Neuron (in vitro differentiated cells): ENCODE measurements around the gene BTG4.

Source experiments
- H2AFZ ChIP-seq: one replicate; pipeline ENCODE4 v1.6.1; 2013; ENCODE audit warnings: low read depth, mild to moderate bottlenecking, inconsistent platforms, low read length, moderate library complexity
- H3K27me3 ChIP-seq: one replicate; pipeline ENCODE4 v1.6.1; 2013; ENCODE audit warnings: low read length; ENCODE audit not compliant: insufficient read depth
- H3K36me3 ChIP-seq: one replicate; pipeline ENCODE4 v1.6.1; 2013; ENCODE audit warnings: low read length; ENCODE audit not compliant: insufficient read depth
- H3K4me1 ChIP-seq: one replicate; pipeline ENCODE4 v1.6.1; 2013; ENCODE audit warnings: low read length; ENCODE audit not compliant: insufficient read depth
- H3K4me3 ChIP-seq: 2 replicates; pipeline ENCODE4 v1.5.1; 2013; ENCODE audit warnings: mild to moderate bottlenecking, low read length, moderate library complexity
- H3K9me3 ChIP-seq: one replicate; pipeline ENCODE4 v1.6.1; 2013; ENCODE audit warnings: low read length

BTG4 gene

GRCh38 chr11:111465400-111465799, 46.8 kb downstream of the BTG4 start:
- Histone ChIP-seq H3K9me3 (no peaks in the 10 kb centered on the region), H3K27me3 (no peaks in the 10 kb centered on the region), H3K4me1 (no peaks in the 10 kb centered on the region), H3K36me3 (no peaks in the 10 kb centered on the region), H3K4me3 (no peak overlapping the region), H2AFZ (no peak overlapping the region)

GRCh38 chr11:111463276-111463675, 48.9 kb downstream of the BTG4 start:
- Histone ChIP-seq H3K4me1 (no peaks in the 10 kb centered on the region), H3K9me3 (no peaks in the 10 kb centered on the region), H3K27me3 (no peaks in the 10 kb centered on the region), H3K36me3 (no peaks in the 10 kb centered on the region), H3K4me3 (no peak overlapping the region), H2AFZ (no peak overlapping the region)

- H3K27me3 ChIP-seq: peaks cover under 1% of the 10 kb centered on the region
- no peaks in the 10 kb centered on the region for H3K9me3 ChIP-seq
- no peaks in the 10 kb centered on the region for H3K4me1 ChIP-seq
- no peak overlapping the region for H2AFZ ChIP-seq
- no peaks in the 10 kb centered on the region for H3K36me3 ChIP-seq
- H3K4me3 ChIP-seq: no peak overlapping the region
Measured at GRCh38 chr11:111462329-111462728, 49.9 kb downstream of the BTG4 start.

- Histone ChIP-seq H2AFZ (no peak overlapping the region), H3K36me3 (no peaks in the 10 kb centered on the region), H3K9me3 (no peaks in the 10 kb centered on the region), H3K4me1 (no peaks in the 10 kb centered on the region), H3K27me3 (peaks cover 3% of the 10 kb centered on the region), H3K4me3 (no peak overlapping the region)
Measured at GRCh38 chr11:111461460-111462235, 50.5 kb downstream of the BTG4 start.

- no peaks in the 10 kb centered on the region for H3K4me1 ChIP-seq
- H3K9me3 ChIP-seq: no peaks in the 10 kb centered on the region
- no peak overlapping the region for H3K4me3 ChIP-seq
- H3K36me3 ChIP-seq: no peaks in the 10 kb centered on the region
- peaks cover 6% of the 10 kb centered on the region for H3K27me3 ChIP-seq
- H2AFZ ChIP-seq: no peak overlapping the region
Measured at GRCh38 chr11:111460856-111461255, 51.3 kb downstream of the BTG4 start.

GRCh38 chr11:111460340-111460739, 51.8 kb downstream of the BTG4 start:
- no peak overlapping the region for H3K4me3 ChIP-seq
- H2AFZ ChIP-seq: no peak overlapping the region
- no peaks in the 10 kb centered on the region for H3K4me1 ChIP-seq
- no peaks in the 10 kb centered on the region for H3K9me3 ChIP-seq
- peaks cover 6% of the 10 kb centered on the region for H3K27me3 ChIP-seq
- no peaks in the 10 kb centered on the region for H3K36me3 ChIP-seq

- no peak overlapping the region for H2AFZ ChIP-seq
- H3K4me3 ChIP-seq: no peak overlapping the region
- no peaks in the 10 kb centered on the region for H3K36me3 ChIP-seq
- no peaks in the 10 kb centered on the region for H3K9me3 ChIP-seq
- H3K27me3 ChIP-seq: peaks cover 6% of the 10 kb centered on the region
- H3K4me1 ChIP-seq: no peaks in the 10 kb centered on the region
Measured at GRCh38 chr11:111459506-111460270, 52.5 kb downstream of the BTG4 start.

GRCh38 chr11:111457731-111458368, 54.3 kb downstream of the BTG4 start:
- Histone ChIP-seq H3K27me3 (peaks cover 6% of the 10 kb centered on the region), H3K4me3 (no peak overlapping the region)

GRCh38 chr11:111456859-111457730, 55.1 kb downstream of the BTG4 start:
- Histone ChIP-seq H3K27me3 (peaks cover 6% of the 10 kb centered on the region), H3K36me3 (no peaks in the 10 kb centered on the region), H2AFZ (no peak overlapping the region), H3K9me3 (no peaks in the 10 kb centered on the region), H3K4me3 (no peak overlapping the region), H3K4me1 (no peaks in the 10 kb centered on the region)

More at GRCh38 chr11:111457731-111458368, 54.3 kb downstream of the BTG4 start:
- no peaks in the 10 kb centered on the region for H3K4me1 ChIP-seq
- H3K36me3 ChIP-seq: no peaks in the 10 kb centered on the region
- no peaks in the 10 kb centered on the region for H3K9me3 ChIP-seq
- H2AFZ ChIP-seq: no peak overlapping the region

GRCh38 chr11:111456086-111456858, 55.9 kb downstream of the BTG4 start:
- no peaks in the 10 kb centered on the region for H3K9me3 ChIP-seq
- no peaks in the 10 kb centered on the region for H3K36me3 ChIP-seq
- no peaks in the 10 kb centered on the region for H3K4me1 ChIP-seq
- no peak overlapping the region for H2AFZ ChIP-seq
- H3K4me3 ChIP-seq: no peak overlapping the region
- peaks cover 6% of the 10 kb centered on the region for H3K27me3 ChIP-seq

- H3K27me3 ChIP-seq: peaks cover 6% of the 10 kb centered on the region
- H3K4me1 ChIP-seq: no peaks in the 10 kb centered on the region
- H2AFZ ChIP-seq: no peak overlapping the region
- no peak overlapping the region for H3K4me3 ChIP-seq
- no peaks in the 10 kb centered on the region for H3K9me3 ChIP-seq
- no peaks in the 10 kb centered on the region for H3K36me3 ChIP-seq
Measured at GRCh38 chr11:111455291-111456085, 56.7 kb downstream of the BTG4 start.
